A673 (cell line): ENCODE results near the gene PIAS1. TPM values are rescaled to one million over a fixed set of nuclear protein-coding genes. Genes with fewer than 3 reads are reported as not detected.
A peak's percentile ranks its signal among the peaks of the same experiment; 100 is the strongest.

Experiments
- BruUV-seq: library from RNA; stranded (reverse); fragments of 400-500 nt; replicated peaks from 2 replicates; lab custom pipeline; 2021; lab: Mats Ljungman, UMichigan
- CTCF ChIA-PET: fragments of 300-600 bp; sonication (Branson Sonifier 250); formaldehyde crosslinking; loops from one replicate; lab custom pipeline; 2022; ENCODE audit warnings: antibody characterized with exemption; lab: Charles Lee
- POLR2A ChIA-PET: fragments of 300-600 bp; sonication (Branson Sonifier 250); formaldehyde crosslinking; loops from one replicate; lab custom pipeline; 2022; ENCODE audit warnings: antibody characterized with exemption; ENCODE audit not compliant: low non-redundant PET; lab: Charles Lee
- DNase-seq: peaks from one replicate; pipeline ENCODE4 v3.0.0-alpha.2; 2015; ENCODE audit warnings: low spot score
- H3K27ac ChIP-seq: fragments of 200-600 bp; sonication (generic); 2 replicates; pipeline ENCODE4 v1.5.1; 2016; ENCODE audit warnings: mixed run types, low read depth, mild to moderate bottlenecking, mixed read lengths, antibody characterized with exemption, low read length; ENCODE audit not compliant: poor library complexity, severe bottlenecking
- H3K27me3 ChIP-seq: fragments of 200-600 bp; sonication (generic); replicated peaks from 2 replicates; pipeline ENCODE4 v1.6.1; 2017; ENCODE audit warnings: mixed run types, low read depth, mild to moderate bottlenecking, mixed read lengths, antibody characterized with exemption, low read length; ENCODE audit not compliant: insufficient read depth, poor library complexity
- H3K36me3 ChIP-seq: fragments of 200-600 bp; sonication (generic); 2 replicates; pipeline ENCODE4 v1.6.1; 2016; ENCODE audit warnings: mixed run types, mild to moderate bottlenecking, mixed read lengths, antibody characterized with exemption, low read length; ENCODE audit not compliant: insufficient read depth, poor library complexity, severe bottlenecking
- H3K4me1 ChIP-seq: fragments of 200-600 bp; sonication (generic); 2 replicates; pipeline ENCODE4 v1.6.1; 2017; ENCODE audit warnings: mixed run types, mild to moderate bottlenecking, mixed read lengths, antibody characterized with exemption, low read length; ENCODE audit not compliant: insufficient read depth, poor library complexity, severe bottlenecking
- H3K4me3 ChIP-seq: fragments of 200-600 bp; sonication (generic); 2 replicates; pipeline ENCODE4 v1.5.1; 2016; ENCODE audit warnings: low read depth, mixed run types, mild to moderate bottlenecking, mixed read lengths, low read length; ENCODE audit not compliant: poor library complexity, severe bottlenecking
- H3K9me3 ChIP-seq: fragments of 200-600 bp; sonication (generic); 2 replicates; pipeline ENCODE4 v1.6.1; 2016; ENCODE audit warnings: mixed run types, low read depth, mild to moderate bottlenecking, mixed read lengths, antibody characterized with exemption, low read length; ENCODE audit not compliant: poor library complexity, severe bottlenecking
- EZH2 ChIP-seq: fragments of 200-600 bp; sonication (generic); IDR thresholded peaks from 2 replicates; pipeline ENCODE4 v1.6.1; 2017; ENCODE audit warnings: borderline replicate concordance, low read depth, mild to moderate bottlenecking, mixed read lengths, antibody characterized with exemption, low read length; ENCODE audit not compliant: poor library complexity, severe bottlenecking
- intact Hi-C: fragments of 100-400 bp; cut with micrococcal nuclease; formaldehyde crosslinking; loops from one replicate; pipeline ENCODE4 v1.10.0; 2022; ENCODE audit not compliant: unreplicated experiment
- total RNA-seq: library from RNA; stranded (reverse); gene quantifications from 2 replicates; pipeline ENCODE4 v1.2.3, GENCODE V29; 2021
- TF ChIP-seq, protein P1 (sequence below): fragments of 300-800, 200-600 bp; sonication (generic); conservative IDR thresholded peaks from 2 replicates; pipeline ENCODE4 v1.5.1; 2017; ENCODE audit warnings: low read depth, mild to moderate bottlenecking, antibody characterized with exemption, low read length, moderate library complexity, mixed read lengths

Gene PIAS1
- total RNA-seq, 1 experiment from 2014 or later: 40.2 TPM

DNA sequence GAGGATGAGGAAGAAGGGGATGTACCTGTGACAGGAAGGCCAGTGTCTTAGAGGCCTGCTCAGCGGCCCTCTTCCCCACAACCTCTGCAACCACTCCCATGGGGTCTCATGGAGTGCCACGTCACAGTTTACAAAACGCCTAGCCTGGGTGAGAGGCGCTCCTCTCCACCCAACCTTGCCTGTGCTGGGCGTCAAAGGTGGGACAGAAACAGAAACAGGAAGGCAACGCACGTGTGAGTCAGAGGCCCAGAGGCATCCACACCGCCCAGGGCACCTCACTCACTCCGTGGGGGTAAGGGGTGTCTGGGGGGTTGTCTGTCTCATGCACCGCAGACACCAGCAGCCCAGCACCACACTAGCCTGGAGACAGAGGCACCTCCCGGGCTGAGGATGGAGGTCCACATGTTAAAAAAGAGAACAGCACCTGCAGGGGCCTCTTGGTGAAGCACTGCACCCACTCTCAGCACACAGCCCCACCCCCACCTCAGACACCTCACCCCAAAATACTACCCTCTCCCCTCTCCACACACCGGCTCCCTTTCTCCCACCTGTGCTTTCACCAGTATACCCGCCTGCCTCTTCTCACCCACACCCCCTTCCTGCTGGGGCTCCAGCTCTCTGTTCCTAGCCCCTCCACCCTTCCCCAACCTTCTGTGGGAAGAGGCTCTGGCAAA lies 155.8 kb downstream of the PIAS1 start:
- no peaks in the 10 kb centered on the region for H3K27me3 ChIP-seq
- no peaks in the 10 kb centered on the region for H3K9me3 ChIP-seq
- H3K4me3 ChIP-seq: no peak overlapping the region
- H3K36me3 ChIP-seq: no peaks in the 10 kb centered on the region
- intact Hi-C loops: loop anchor here (2.0 kb wide), 1 partner anchor 347 kb away; no protein-coding TSS in a partner anchor
- no peak overlapping the region for H3K27ac ChIP-seq
- DNase-seq: no peak
- POLR2A ChIA-PET: interaction anchor here (0.7 kb wide), 1 partner anchor 43 kb away, joined by 16 read pairs; no protein-coding TSS in a partner anchor
- H3K4me1 ChIP-seq: peaks cover 10% of the 10 kb centered on the region
- CTCF ChIA-PET: no interaction called here
- no TSS peak for BruUV-seq
- TF ChIP-seq, protein P1, sequence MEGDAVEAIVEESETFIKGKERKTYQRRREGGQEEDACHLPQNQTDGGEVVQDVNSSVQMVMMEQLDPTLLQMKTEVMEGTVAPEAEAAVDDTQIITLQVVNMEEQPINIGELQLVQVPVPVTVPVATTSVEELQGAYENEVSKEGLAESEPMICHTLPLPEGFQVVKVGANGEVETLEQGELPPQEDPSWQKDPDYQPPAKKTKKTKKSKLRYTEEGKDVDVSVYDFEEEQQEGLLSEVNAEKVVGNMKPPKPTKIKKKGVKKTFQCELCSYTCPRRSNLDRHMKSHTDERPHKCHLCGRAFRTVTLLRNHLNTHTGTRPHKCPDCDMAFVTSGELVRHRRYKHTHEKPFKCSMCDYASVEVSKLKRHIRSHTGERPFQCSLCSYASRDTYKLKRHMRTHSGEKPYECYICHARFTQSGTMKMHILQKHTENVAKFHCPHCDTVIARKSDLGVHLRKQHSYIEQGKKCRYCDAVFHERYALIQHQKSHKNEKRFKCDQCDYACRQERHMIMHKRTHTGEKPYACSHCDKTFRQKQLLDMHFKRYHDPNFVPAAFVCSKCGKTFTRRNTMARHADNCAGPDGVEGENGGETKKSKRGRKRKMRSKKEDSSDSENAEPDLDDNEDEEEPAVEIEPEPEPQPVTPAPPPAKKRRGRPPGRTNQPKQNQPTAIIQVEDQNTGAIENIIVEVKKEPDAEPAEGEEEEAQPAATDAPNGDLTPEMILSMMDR: no peak
- TF ChIP-seq EZH2: no peak

DNA sequence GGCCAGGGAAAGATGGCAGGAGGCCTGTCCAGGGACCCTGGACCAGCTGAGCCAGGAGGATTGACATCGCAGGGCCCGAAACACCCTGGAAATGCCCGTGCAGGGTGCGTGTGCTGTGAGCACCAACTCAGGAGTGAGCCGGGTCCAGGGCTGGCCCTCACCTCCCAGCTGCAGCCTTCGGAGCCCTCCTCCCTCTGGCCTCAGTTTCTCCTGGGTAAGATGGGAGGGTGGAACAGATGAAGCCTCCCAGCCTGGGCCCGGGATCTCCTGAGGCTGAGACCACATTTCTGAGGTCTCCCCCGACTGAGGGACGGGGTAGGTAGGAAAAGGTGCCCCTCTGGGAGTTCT lies 156.3 kb downstream of the PIAS1 start:
- Histone ChIP-seq H3K27me3 (no peaks in the 10 kb centered on the region), H3K27ac (no peak overlapping the region), H3K4me3 (no peak overlapping the region), H3K36me3 (no peaks in the 10 kb centered on the region), H3K9me3 (no peaks in the 10 kb centered on the region), H3K4me1 (peaks cover 5% of the 10 kb centered on the region)
- POLR2A ChIA-PET: interaction anchor here (0.7 kb wide), 1 partner anchor 43 kb away, joined by 16 read pairs; no protein-coding TSS in a partner anchor
- CTCF ChIA-PET: no interaction called here
- DNase-seq: no peak
- no TSS peak for BruUV-seq
- intact Hi-C loops: loop anchor here (2.0 kb wide), 1 partner anchor 348 kb away; no protein-coding TSS in a partner anchor
- TF ChIP-seq, protein P1: no peak
- no peak for TF ChIP-seq EZH2

DNA sequence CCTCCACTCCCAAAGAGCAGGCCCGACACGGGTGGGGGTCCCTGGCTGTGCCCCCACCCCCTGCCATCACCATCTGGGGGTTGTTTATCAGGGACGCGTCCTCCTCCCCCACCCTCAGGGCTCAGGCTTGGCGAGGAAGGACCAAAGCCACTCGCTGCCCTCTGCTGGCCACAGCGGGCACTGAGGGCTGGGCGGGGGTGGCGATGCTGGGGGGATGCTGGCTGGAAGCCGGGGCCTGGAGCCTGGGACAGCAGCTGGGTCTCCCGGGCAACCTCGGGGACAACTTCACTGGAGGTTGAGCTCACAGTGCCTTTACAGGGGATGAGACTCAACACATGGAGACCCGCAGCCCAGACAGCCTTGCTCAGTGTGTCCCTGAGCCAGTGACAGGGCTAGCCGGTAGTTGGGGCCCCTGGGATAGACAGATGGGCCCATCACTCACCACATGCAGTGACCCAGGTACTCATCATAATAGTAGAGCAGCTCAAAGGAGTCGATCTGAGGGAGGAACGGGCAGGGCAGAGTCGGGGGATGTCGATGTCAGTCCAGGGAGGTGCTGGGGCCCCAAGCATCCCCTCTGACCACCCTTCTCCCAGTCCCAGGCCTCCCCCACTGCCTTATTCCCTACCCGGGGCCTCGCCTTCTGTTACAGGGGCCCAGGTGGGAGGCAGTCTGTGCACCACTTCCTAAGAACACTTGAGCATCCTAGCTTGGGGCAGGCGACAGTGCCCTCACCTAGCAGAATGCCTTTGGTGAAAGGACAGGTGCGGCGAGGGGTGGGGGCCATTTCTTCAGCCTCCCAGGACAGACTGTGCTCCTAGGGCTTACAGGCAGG lies 156.9 kb downstream of the PIAS1 start:
- CTCF ChIA-PET: interaction anchor here (0.7 kb wide), 1 partner anchor 58 kb away, joined by 3 read pairs; no protein-coding TSS in a partner anchor
- DNase-seq: peak; percentile 63
- H3K27me3 ChIP-seq: no peaks in the 10 kb centered on the region
- intact Hi-C loops: loop anchor here (2.0 kb wide), 1 partner anchor 348 kb away; no protein-coding TSS in a partner anchor
- H3K4me3 ChIP-seq: no peak overlapping the region
- no peaks in the 10 kb centered on the region for H3K9me3 ChIP-seq
- no peaks in the 10 kb centered on the region for H3K4me1 ChIP-seq
- H3K36me3 ChIP-seq: no peaks in the 10 kb centered on the region
- POLR2A ChIA-PET: no interaction called here
- H3K27ac ChIP-seq: no peak overlapping the region
- no peak for TF ChIP-seq EZH2
- TF ChIP-seq, protein P1: peak; percentile 81
- BruUV-seq: no TSS peak
